Loucy (cell line): ENCODE data around the gene TSHZ2.

Source experiments
- H2AFZ ChIP-seq: fragments of 200-600 bp; sonication (generic); 2 replicates; pipeline ENCODE4 v1.6.0; 2016; ENCODE audit warnings: antibody characterized with exemption, mild to moderate bottlenecking, low read length, moderate library complexity
- H3F3A ChIP-seq: fragments of 200-600 bp; 2 replicates; pipeline ENCODE4 v1.6.0; 2016; ENCODE audit warnings: antibody characterized with exemption, low read depth, mild to moderate bottlenecking
- H3K27me3 ChIP-seq: fragments of 200-600 bp; sonication (generic); 2 replicates; pipeline ENCODE4 v1.6.1; 2014; ENCODE audit warnings: low read length, mild to moderate bottlenecking; ENCODE audit not compliant: insufficient read depth, poor library complexity, severe bottlenecking
- H3K36me3 ChIP-seq: fragments of 200-600 bp; sonication (generic); 2 replicates; pipeline ENCODE4 v1.6.1; 2016; ENCODE audit warnings: low read length; ENCODE audit not compliant: insufficient read depth
- H3K4me1 ChIP-seq: fragments of 200-600 bp; sonication (generic); 2 replicates; pipeline ENCODE4 v1.5.1; 2014; ENCODE audit warnings: low read length, mild to moderate bottlenecking; ENCODE audit not compliant: insufficient read depth, poor library complexity, severe bottlenecking
- H3K4me2 ChIP-seq: fragments of 200-600 bp; sonication (generic); 2 replicates; pipeline ENCODE4 v1.6.0; 2014; ENCODE audit warnings: antibody characterized with exemption, low read length, low read depth, mild to moderate bottlenecking; ENCODE audit not compliant: poor library complexity, severe bottlenecking
- H3K4me3 ChIP-seq: fragments of 200-600 bp; sonication (generic); 2 replicates; pipeline ENCODE4 v1.5.1; 2014; ENCODE audit warnings: low read length, mild to moderate bottlenecking, mixed read lengths; ENCODE audit not compliant: poor library complexity, severe bottlenecking
- H3K79me2 ChIP-seq: fragments of 200-600 bp; sonication (generic); 2 replicates; pipeline ENCODE4 v1.6.1; 2014; ENCODE audit warnings: low read length; ENCODE audit not compliant: insufficient read depth
- H3K9ac ChIP-seq: fragments of 200-600 bp; sonication (generic); 2 replicates; pipeline ENCODE4 v1.6.0; 2014; ENCODE audit warnings: mild to moderate bottlenecking, low read depth, low read length, moderate library complexity; ENCODE audit not compliant: poor library complexity, severe bottlenecking
- H3K9me2 ChIP-seq: fragments of 200-600 bp; sonication (generic); replicated peaks from 2 replicates; pipeline ENCODE4 v1.6.1; 2016; ENCODE audit warnings: low read depth, low read length, mixed read lengths
- H3K9me3 ChIP-seq: fragments of 200-600 bp; sonication (generic); 2 replicates; pipeline ENCODE4 v1.6.1; 2014; ENCODE audit warnings: mild to moderate bottlenecking, antibody characterized with exemption, low read length, low read depth; ENCODE audit not compliant: insufficient read depth
- H4K20me1 ChIP-seq: fragments of 200-600 bp; sonication (generic); 2 replicates; pipeline ENCODE4 v1.6.0; 2014; ENCODE audit warnings: antibody characterized with exemption, low read length, mild to moderate bottlenecking; ENCODE audit not compliant: insufficient read depth, poor library complexity, severe bottlenecking
- CTCF ChIP-seq: fragments of 200-600 bp; sonication (generic); conservative IDR thresholded peaks from 2 replicates; pipeline ENCODE4 v1.5.1; 2014; ENCODE audit warnings: mild to moderate bottlenecking, antibody characterized with exemption, low read length
- EZH2phosphoT487 ChIP-seq: fragments of 200-600 bp; IDR thresholded peaks from 2 replicates; pipeline ENCODE4 v1.6.1; 2018; ENCODE audit warnings: antibody characterized with exemption, mild to moderate bottlenecking, moderate library complexity, borderline replicate concordance

Gene TSHZ2

GRCh38 chr20:53128004-53128403, 155.8 kb downstream of the TSHZ2 start:
- TF ChIP-seq CTCF (no peak), EZH2phosphoT487 (no peak)
- no peaks in the 10 kb centered on the region for H3K27me3 ChIP-seq
- H3K36me3 ChIP-seq, result no peaks in the 10 kb centered on the region
- H3K4me2 ChIP-seq, result no peak overlapping the region
- no peaks in the 10 kb centered on the region for H4K20me1 ChIP-seq
- no peaks in the 10 kb centered on the region for H3K4me1 ChIP-seq
- no peak overlapping the region for H3K9ac ChIP-seq
- H3K9me3 ChIP-seq, result no peaks in the 10 kb centered on the region
- no peaks in the 10 kb centered on the region for H3F3A ChIP-seq
- no peaks in the 10 kb centered on the region for H3K9me2 ChIP-seq
- H3K4me3 ChIP-seq, result no peak overlapping the region
- no peaks in the 10 kb centered on the region for H3K79me2 ChIP-seq
- no peak overlapping the region for H2AFZ ChIP-seq

GRCh38 chr20:53129563-53129962, 157.4 kb downstream of the TSHZ2 start:
- no peak overlapping the region for H3K4me2 ChIP-seq
- TF ChIP-seq CTCF (no peak), EZH2phosphoT487 (no peak)
- H4K20me1 ChIP-seq, result no peaks in the 10 kb centered on the region
- H3K9me2 ChIP-seq, result no peaks in the 10 kb centered on the region
- H2AFZ ChIP-seq, result no peak overlapping the region
- H3K79me2 ChIP-seq, result no peaks in the 10 kb centered on the region
- H3K4me1 ChIP-seq, result no peaks in the 10 kb centered on the region
- no peaks in the 10 kb centered on the region for H3K27me3 ChIP-seq
- no peak overlapping the region for H3K4me3 ChIP-seq
- H3K9ac ChIP-seq, result no peak overlapping the region
- no peaks in the 10 kb centered on the region for H3F3A ChIP-seq
- H3K9me3 ChIP-seq, result no peaks in the 10 kb centered on the region
- H3K36me3 ChIP-seq, result no peaks in the 10 kb centered on the region

- no peaks in the 10 kb centered on the region for H3K4me1 ChIP-seq
- H3K4me3 ChIP-seq, result no peak overlapping the region
- H3K9ac ChIP-seq, result no peak overlapping the region
- no peaks in the 10 kb centered on the region for H3K36me3 ChIP-seq
- no peak overlapping the region for H3K4me2 ChIP-seq
- H3K79me2 ChIP-seq, result no peaks in the 10 kb centered on the region
- no peaks in the 10 kb centered on the region for H4K20me1 ChIP-seq
- no peaks in the 10 kb centered on the region for H3K9me3 ChIP-seq
- no peaks in the 10 kb centered on the region for H3K9me2 ChIP-seq
- no peak overlapping the region for H2AFZ ChIP-seq
- no peaks in the 10 kb centered on the region for H3F3A ChIP-seq
- TF ChIP-seq CTCF (no peak), EZH2phosphoT487 (no peak)
- no peaks in the 10 kb centered on the region for H3K27me3 ChIP-seq
Observed at GRCh38 chr20:53130795-53131194, 158.6 kb downstream of the TSHZ2 start.
